ENCODE measurements around the gene INIP. TPM values are rescaled to one million over a fixed set of nuclear protein-coding genes. Genes with fewer than 3 reads are reported as not detected.

Gene INIP
- total and polyA plus RNA-seq, 9 of the 15 experiments (the other 6 are each of a cell fraction or from before 2014, with no cell fraction given): 11.9 to 87.9 (median 37.3) TPM

GRCh38 chr9:112717661-112718331 lies at the start of gene INIP (continued):
- TF ChIP-seq BCLAF1 (IDR thresholded peaks at IDR 0.05; ENCODE audit: borderline replicate concordance in 1 of 2, control insufficient read depth in 1 of 2, low read depth in 2 of 2, low read length in 1 of 2) (no peak), POLR2G (IDR thresholded peaks at IDR 0.05; ENCODE audit: low read depth, low read length) (peak; percentile 88), SAP30 (IDR thresholded peaks at IDR 0.05; ENCODE audit: borderline replicate concordance, insufficient read depth, low read depth, low read length, poor library complexity, severe bottlenecking) (peak; percentile 95), MEF2D (tag; conservative IDR thresholded peaks at IDR 0.05; ENCODE audit: low read depth) (no peak), NR1H2 (CRISPR knock-in tag; IDR thresholded peaks at IDR 0.05) (0 out of 2 replicates have a peak, but pooled peaks have one; percentile 18), ZNF57 (CRISPR knock-in tag; IDR thresholded peaks at IDR 0.05) (no peak), ZNF561 (CRISPR knock-in tag; conservative IDR thresholded peaks at IDR 0.05) (no peak), IRF9 (tag; IDR thresholded peaks at IDR 0.05) (no peak), C11orf30 (IDR thresholded peaks at IDR 0.05; ENCODE audit: low read depth) (peak; percentile 52; the same call in 1 of the 2 replicates), KAT7 (CRISPR knock-in tag; IDR thresholded peaks at IDR 0.05; ENCODE audit: borderline replicate concordance) (no peak), ATF2 (CRISPR knock-in tag; IDR thresholded peaks at IDR 0.05) (no peak), HDAC8 (tag; IDR thresholded peaks at IDR 0.05) (no peak), TEAD2 (tag; IDR thresholded peaks at IDR 0.05) (no peak), VEZF1 (CRISPR knock-in tag; IDR thresholded peaks at IDR 0.05) (peak; percentile 77; the same call in 1 of the 2 replicates), ZNF584 (CRISPR knock-in tag; IDR thresholded peaks at IDR 0.05; ENCODE audit: low read depth) (no peak), MCM2 (IDR thresholded peaks at IDR 0.05; ENCODE audit: low read depth) (no peak), EZH2 (IDR thresholded peaks at IDR 0.05; ENCODE audit: borderline replicate concordance, low read depth, low read length) (no peak), MLLT1 (IDR thresholded peaks at IDR 0.05) (no peak; a peak in 1 of 4 replicates)
